Left lung (tissue), 10 donors: Measurements from ENCODE around the gene SNTG2. TPM values are rescaled to one million over a fixed set of nuclear protein-coding genes. Genes with fewer than 3 reads are reported as not detected.

ENCODE experiments used
- ATAC-seq: fragments of 200-7000 bp; cut with Tn5 transposase; one replicate; pipeline ENCODE4 v1.9.1; 2020; ENCODE audit warnings: moderate library complexity
- DNase-seq, 4 donors: peaks; one replicate each; pipeline ENCODE4 v3.0.0-alpha.2; 2013 to 2020
- H3K27ac ChIP-seq, 2 donors: fragments of 200-600 bp; sonication (generic) in 1 of 2; one replicate each; pipeline versions ENCODE4 v1.5.0 to v1.8.0; 2020 to 2021
- H3K27me3 ChIP-seq, 2 donors: fragments of 200-600 bp; sonication (generic) in 1 of 2; one replicate each; pipeline versions ENCODE4 v1.5.0 to v1.8.0; 2020 to 2021
- H3K36me3 ChIP-seq, 2 donors: fragments of 200-600 bp; sonication (generic) in 1 of 2; one replicate each; pipeline versions ENCODE4 v1.5.0 to v1.8.0; 2020 to 2021
- H3K4me1 ChIP-seq, 2 donors: fragments of 200-600 bp; one replicate each; pipeline ENCODE4 v1.8.0; 2021
- H3K4me3 ChIP-seq, 2 donors: fragments of 200-600 bp; sonication (generic) in 1 of 2; one replicate each; pipeline versions ENCODE4 v1.5.0 to v1.8.0; 2020 to 2021; ENCODE audit warnings: mild to moderate bottlenecking in 1 of 2
- H3K9me3 ChIP-seq, 2 donors: fragments of 200-600 bp; sonication (generic) in 1 of 2; one replicate each; pipeline versions ENCODE4 v1.5.0 to v1.8.0; 2020 to 2021
- intact Hi-C, 2 donors: fragments of 100-400 bp; cut with DNase I; formaldehyde crosslinking; loops; one replicate each; pipeline versions ENCODE4 v1.11.2 to v1.14.2; 2022
- polyA plus RNA-seq, 6 donors: library from polyadenylated mRNA; unstranded; fragments of 120-200 nt; gene quantifications; one replicate each; pipeline ENCODE4 v1.2.1, GENCODE V29; 2013; ENCODE audit not compliant: insufficient read length in 6 of 6
- total RNA-seq, 2 donors: library from RNA; stranded (reverse); fragmentation: NEBNext Ultra II Directional; extraction: Animal tissue kit (Norgen Biotek cat#: 25700); gene quantifications; one replicate each; pipeline ENCODE4 v1.2.1, GENCODE V29; 2021
- TF ChIP-seq, protein P1 (sequence below), 2 donors: fragments of 200-600 bp; sonication (generic) in 1 of 2; IDR thresholded peaks; one replicate each; pipeline versions ENCODE4 v1.5.0 to v1.8.0; 2021; ENCODE audit warnings: antibody characterized with exemption in 2 of 2
- donor health status: DM: no; HTN: yes; CAD: no.
- donor health status: DM: no; HTN: no; CAD: no.

Gene SNTG2
- total and polyA plus RNA-seq, 8 donors: 0.24 to 3.2 (median 0.64) TPM

DNA sequence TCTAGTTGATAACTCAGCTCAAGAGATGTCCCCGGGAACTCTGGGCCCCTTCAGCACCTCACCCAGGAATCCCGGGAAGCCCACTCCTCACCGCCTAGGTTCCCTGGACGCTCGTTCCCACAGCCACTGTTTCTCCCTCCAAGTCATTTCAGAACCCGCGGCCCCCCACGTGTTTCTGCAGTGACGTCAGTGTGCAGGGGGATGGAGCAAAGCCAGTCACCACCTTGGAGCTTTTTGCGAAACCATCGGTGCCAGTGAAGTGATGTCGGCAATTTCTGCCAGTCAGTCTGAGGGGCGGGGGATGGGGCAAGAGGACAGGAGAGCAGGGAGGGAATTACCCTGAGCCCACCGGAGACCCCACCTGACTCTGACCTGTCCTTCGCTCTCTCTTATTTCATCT is 119.2 kb downstream of the SNTG2 start:
- Histone ChIP-seq H3K36me3 (no peaks in the 10 kb centered on the region), H3K27me3 (no peaks in the 10 kb centered on the region), H3K27ac (no peak overlapping the region), H3K4me1 (no peaks in the 10 kb centered on the region), H3K9me3 (peaks cover 0 to 6% of the 10 kb centered on the region in 2 donors), H3K4me3 (no peak overlapping the region)
- DNase-seq (no peak), ATAC-seq (no peak)
- TF ChIP-seq, protein P1, sequence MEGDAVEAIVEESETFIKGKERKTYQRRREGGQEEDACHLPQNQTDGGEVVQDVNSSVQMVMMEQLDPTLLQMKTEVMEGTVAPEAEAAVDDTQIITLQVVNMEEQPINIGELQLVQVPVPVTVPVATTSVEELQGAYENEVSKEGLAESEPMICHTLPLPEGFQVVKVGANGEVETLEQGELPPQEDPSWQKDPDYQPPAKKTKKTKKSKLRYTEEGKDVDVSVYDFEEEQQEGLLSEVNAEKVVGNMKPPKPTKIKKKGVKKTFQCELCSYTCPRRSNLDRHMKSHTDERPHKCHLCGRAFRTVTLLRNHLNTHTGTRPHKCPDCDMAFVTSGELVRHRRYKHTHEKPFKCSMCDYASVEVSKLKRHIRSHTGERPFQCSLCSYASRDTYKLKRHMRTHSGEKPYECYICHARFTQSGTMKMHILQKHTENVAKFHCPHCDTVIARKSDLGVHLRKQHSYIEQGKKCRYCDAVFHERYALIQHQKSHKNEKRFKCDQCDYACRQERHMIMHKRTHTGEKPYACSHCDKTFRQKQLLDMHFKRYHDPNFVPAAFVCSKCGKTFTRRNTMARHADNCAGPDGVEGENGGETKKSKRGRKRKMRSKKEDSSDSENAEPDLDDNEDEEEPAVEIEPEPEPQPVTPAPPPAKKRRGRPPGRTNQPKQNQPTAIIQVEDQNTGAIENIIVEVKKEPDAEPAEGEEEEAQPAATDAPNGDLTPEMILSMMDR (IDR thresholded peaks at IDR 0.05): no peak
- intact Hi-C loops: no loop called here

DNA sequence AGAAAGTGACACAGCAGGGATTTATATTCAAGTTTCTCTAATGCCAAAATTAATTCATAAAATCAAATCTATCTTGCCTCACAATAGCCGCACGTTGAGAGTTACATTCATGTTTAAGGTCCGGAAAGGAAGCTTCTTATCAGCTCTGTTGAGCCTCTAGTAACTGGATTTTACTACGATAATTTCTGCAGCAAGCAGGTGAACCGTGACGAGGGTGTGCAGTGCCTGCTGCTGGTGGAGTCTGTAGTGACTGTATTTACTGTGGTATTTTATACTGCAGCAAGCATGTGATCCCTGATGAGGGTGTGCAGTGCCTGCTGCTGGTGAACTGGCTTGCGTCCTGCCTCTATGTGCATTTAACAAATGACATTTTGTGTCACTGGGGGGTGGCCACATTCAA is 120.0 kb downstream of the SNTG2 start:
- intact Hi-C loops: no loop called here
- no peak overlapping the region for H3K27ac ChIP-seq
- no peak for DNase-seq
- no peaks in the 10 kb centered on the region for H3K4me1 ChIP-seq
- no peaks in the 10 kb centered on the region for H3K36me3 ChIP-seq
- TF ChIP-seq, protein P1 (IDR thresholded peaks at IDR 0.05): no peak
- peaks cover 0 to 6% of the 10 kb centered on the region in 2 donors for H3K9me3 ChIP-seq
- no peak for ATAC-seq
- no peaks in the 10 kb centered on the region for H3K27me3 ChIP-seq
- H3K4me3 ChIP-seq: no peak overlapping the region

GRCh38 chr2:1071650-1072049 is 121.0 kb downstream of the SNTG2 start:
- DNase-seq (no peak), ATAC-seq (no peak)
- no peaks in the 10 kb centered on the region for H3K4me1 ChIP-seq
- H3K4me3 ChIP-seq: no peak overlapping the region
- TF ChIP-seq, protein P1 (IDR thresholded peaks at IDR 0.05): no peak
- no peak overlapping the region for H3K27ac ChIP-seq
- intact Hi-C loops: no loop called here
- no peaks in the 10 kb centered on the region for H3K36me3 ChIP-seq
- no peaks in the 10 kb centered on the region for H3K27me3 ChIP-seq
- H3K9me3 ChIP-seq: peaks cover 0 to 6% of the 10 kb centered on the region in 2 donors

DNA sequence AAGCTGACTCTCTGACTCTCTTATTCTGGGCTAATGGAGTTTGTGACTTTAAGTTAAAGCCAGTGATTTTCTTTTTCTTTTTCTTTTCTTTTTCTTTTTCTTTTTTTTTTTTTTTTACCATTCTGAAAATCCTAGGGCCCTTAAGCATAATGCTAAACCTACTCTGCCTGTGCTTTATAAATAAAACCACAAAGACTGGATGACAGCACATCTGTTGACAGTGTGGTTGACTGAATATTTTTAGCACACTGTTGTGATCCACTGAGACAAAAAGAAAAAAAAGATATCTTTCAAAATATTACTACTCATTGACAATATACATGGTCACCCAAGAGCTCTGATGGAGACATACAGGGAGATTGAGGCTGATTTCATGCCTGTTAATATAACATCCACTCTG is 121.6 kb downstream of the SNTG2 start:
- Histone ChIP-seq H3K36me3 (no peaks in the 10 kb centered on the region), H3K27me3 (no peaks in the 10 kb centered on the region), H3K9me3 (peaks cover 0 to 6% of the 10 kb centered on the region in 2 donors), H3K4me3 (no peak overlapping the region), H3K27ac (no peak overlapping the region), H3K4me1 (no peaks in the 10 kb centered on the region)
- TF ChIP-seq, protein P1 (IDR thresholded peaks at IDR 0.05): no peak
- DNase-seq (no peak), ATAC-seq (no peak)
- intact Hi-C loops: no loop called here

DNA sequence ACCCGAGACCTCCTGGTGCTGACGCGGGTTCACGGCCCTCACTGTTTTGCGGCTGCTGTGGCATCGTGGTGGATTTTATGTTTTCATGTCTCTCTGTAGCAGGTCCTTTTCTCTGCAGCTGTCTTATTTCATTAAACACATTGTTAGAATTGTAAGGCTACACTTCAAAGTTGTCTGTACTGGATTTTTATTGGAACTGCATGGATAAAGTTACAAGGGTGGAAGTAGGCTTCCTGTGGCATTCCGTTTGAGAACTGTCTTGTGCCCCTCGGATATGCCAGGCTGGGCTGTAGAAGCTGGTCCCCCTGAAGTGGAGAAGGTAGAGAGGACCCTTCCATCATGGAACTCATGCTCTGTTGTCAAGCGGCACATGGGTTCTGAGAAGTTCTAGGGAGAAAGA is 127.3 kb downstream of the SNTG2 start:
- no peaks in the 10 kb centered on the region for H3K27me3 ChIP-seq
- H3K4me3 ChIP-seq: no peak overlapping the region
- no peaks in the 10 kb centered on the region for H3K9me3 ChIP-seq
- no peaks in the 10 kb centered on the region for H3K36me3 ChIP-seq
- H3K27ac ChIP-seq: no peak overlapping the region
- H3K4me1 ChIP-seq: no peaks in the 10 kb centered on the region
- intact Hi-C loops: no loop called here
- DNase-seq: no peak
- TF ChIP-seq, protein P1 (IDR thresholded peaks at IDR 0.05): no peak
- ATAC-seq: no peak
